GM23338 (cell line): ENCODE data around the gene ATF2.

Experiments used
- CREB1 ChIP-seq: fragments of 250-450 bp; sonication (Bioruptor Pico); IDR thresholded peaks from 2 replicates; pipeline ENCODE4 v1.5.0; 2020; ENCODE audit warnings: low read depth, mild to moderate bottlenecking, moderate library complexity
- CTCF ChIP-seq, 2 experiments: fragments of 200-600 bp in 1 of 2; sonication (generic) in 1 of 2; conservative IDR thresholded peaks; 2 replicates each; pipeline versions ENCODE4 v1.5.1 to v1.6.1; 2016 to 2017; ENCODE audit warnings: antibody characterized with exemption in 2 of 2, low read depth in 2 of 2, mild to moderate bottlenecking in 2 of 2, moderate library complexity in 1 of 2
- ETS1 ChIP-seq: IDR thresholded peaks from 2 replicates; pipeline ENCODE4 v1.6.1; 2016; ENCODE audit warnings: antibody characterized with exemption
- EZH2 ChIP-seq: fragments of 200-600 bp; sonication (generic); IDR thresholded peaks from one replicate; pipeline ENCODE4 v1.8.0; 2017; ENCODE audit warnings: antibody characterized with exemption, mild to moderate bottlenecking, low read depth; ENCODE audit not compliant: unreplicated experiment
- EZH2phosphoT487 ChIP-seq: fragments of 200-600 bp; sonication (generic); IDR thresholded peaks from one replicate; pipeline ENCODE4 v1.8.1; 2018; ENCODE audit warnings: antibody characterized with exemption; ENCODE audit not compliant: unreplicated experiment
- JUNB ChIP-seq: IDR thresholded peaks from one replicate; pipeline ENCODE4 v1.6.1; 2016; ENCODE audit warnings: antibody characterized with exemption; ENCODE audit not compliant: unreplicated experiment
- NANOG ChIP-seq: IDR thresholded peaks from 2 replicates; pipeline ENCODE4 v1.6.1; 2016; ENCODE audit warnings: antibody characterized with exemption, borderline replicate concordance
- POLR2AphosphoS5 ChIP-seq: IDR thresholded peaks from 2 replicates; pipeline ENCODE4 v1.6.1; 2016; ENCODE audit warnings: antibody characterized with exemption, low read depth
- STAT1 ChIP-seq: IDR thresholded peaks from one replicate; pipeline ENCODE4 v1.6.1; 2016; ENCODE audit warnings: antibody characterized with exemption; ENCODE audit not compliant: unreplicated experiment
- ZNF114 ChIP-seq: fragments of 250-450 bp; sonication (Bioruptor Pico); IDR thresholded peaks from 2 replicates; pipeline ENCODE4 v1.5.0; 2020; ENCODE audit warnings: mild to moderate bottlenecking, moderate library complexity
- ZNF331 ChIP-seq: fragments of 250-450 bp; sonication (Bioruptor Pico); IDR thresholded peaks from 2 replicates; pipeline ENCODE4 v1.5.0; 2020; ENCODE audit warnings: low read depth, mild to moderate bottlenecking, moderate library complexity
- ZNF462 ChIP-seq: fragments of 250-450 bp; sonication (Bioruptor Pico); IDR thresholded peaks from 2 replicates; pipeline ENCODE4 v1.5.0; 2020; ENCODE audit warnings: mild to moderate bottlenecking, moderate library complexity
- TF ChIP-seq, protein P1 (sequence below): IDR thresholded peaks from one replicate; pipeline ENCODE4 v1.6.1; 2018; ENCODE audit warnings: antibody characterized with exemption; ENCODE audit not compliant: unreplicated experiment

- TF ChIP-seq CTCF (conservative IDR thresholded peaks at IDR 0.05; ENCODE audit: low read depth in 2 of 2) (no peak), ZNF331 (no peak), ZNF462 (no peak), EZH2phosphoT487 (no peak), POLR2AphosphoS5 (no peak), ETS1 (no peak), EZH2 (no peak), ZNF114 (no peak), CREB1 (CRISPR knock-in tag) (no peak), STAT1 (no peak), NANOG (no peak), JUNB (no peak)
- TF ChIP-seq, protein P1, sequence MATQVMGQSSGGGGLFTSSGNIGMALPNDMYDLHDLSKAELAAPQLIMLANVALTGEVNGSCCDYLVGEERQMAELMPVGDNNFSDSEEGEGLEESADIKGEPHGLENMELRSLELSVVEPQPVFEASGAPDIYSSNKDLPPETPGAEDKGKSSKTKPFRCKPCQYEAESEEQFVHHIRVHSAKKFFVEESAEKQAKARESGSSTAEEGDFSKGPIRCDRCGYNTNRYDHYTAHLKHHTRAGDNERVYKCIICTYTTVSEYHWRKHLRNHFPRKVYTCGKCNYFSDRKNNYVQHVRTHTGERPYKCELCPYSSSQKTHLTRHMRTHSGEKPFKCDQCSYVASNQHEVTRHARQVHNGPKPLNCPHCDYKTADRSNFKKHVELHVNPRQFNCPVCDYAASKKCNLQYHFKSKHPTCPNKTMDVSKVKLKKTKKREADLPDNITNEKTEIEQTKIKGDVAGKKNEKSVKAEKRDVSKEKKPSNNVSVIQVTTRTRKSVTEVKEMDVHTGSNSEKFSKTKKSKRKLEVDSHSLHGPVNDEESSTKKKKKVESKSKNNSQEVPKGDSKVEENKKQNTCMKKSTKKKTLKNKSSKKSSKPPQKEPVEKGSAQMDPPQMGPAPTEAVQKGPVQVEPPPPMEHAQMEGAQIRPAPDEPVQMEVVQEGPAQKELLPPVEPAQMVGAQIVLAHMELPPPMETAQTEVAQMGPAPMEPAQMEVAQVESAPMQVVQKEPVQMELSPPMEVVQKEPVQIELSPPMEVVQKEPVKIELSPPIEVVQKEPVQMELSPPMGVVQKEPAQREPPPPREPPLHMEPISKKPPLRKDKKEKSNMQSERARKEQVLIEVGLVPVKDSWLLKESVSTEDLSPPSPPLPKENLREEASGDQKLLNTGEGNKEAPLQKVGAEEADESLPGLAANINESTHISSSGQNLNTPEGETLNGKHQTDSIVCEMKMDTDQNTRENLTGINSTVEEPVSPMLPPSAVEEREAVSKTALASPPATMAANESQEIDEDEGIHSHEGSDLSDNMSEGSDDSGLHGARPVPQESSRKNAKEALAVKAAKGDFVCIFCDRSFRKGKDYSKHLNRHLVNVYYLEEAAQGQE, result no peak
These were observed 24.3 kb downstream of the ATF2 start for GRCh38 chr2:175143678-175144077.
